Activated gamma-delta T cell treated with Interleukin-2 at 50 U/mL for 16 hours (primary cell): ENCODE measurements around the gene ACTA2.
"Not testable (repeated sequence)": the region's sequence is repeated elsewhere in the genome, so short reads cannot be mapped to it uniquely, and the experiment has no call there.

Experiments used
- DNase-seq: peaks from one replicate; pipeline ENCODE4 v3.0.0-alpha.2; 2020

ACTA2 gene

DNA sequence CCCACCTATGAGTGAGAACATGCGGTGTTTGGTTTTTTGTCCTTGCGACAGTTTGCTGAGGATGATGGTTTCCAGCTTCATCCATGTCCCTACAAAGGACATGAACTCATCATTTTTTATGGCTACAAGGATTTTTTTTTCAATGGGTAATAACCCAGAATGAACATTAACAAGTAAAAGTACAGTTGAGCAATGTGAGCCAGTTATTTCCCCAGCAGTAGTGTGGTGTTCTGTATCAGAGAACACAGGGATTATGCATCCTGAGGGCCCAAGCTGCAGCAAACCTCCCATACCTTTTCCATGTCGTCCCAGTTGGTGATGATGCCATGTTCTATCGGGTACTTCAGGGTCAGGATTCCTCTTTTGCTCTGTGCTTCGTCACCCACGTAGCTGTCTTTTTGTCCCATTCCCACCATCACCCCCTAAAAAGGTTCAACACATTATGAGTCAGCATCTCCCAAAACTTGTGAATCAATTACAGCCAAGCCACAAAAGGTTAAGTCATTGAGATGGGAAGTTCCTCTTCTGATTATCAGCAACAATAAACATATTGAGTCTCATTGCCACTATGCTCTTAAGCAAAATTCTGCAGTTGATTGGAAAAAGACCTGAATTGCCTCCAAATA lies 5.5 kb downstream of the ACTA2 start:
- no peak for DNase-seq

DNA sequence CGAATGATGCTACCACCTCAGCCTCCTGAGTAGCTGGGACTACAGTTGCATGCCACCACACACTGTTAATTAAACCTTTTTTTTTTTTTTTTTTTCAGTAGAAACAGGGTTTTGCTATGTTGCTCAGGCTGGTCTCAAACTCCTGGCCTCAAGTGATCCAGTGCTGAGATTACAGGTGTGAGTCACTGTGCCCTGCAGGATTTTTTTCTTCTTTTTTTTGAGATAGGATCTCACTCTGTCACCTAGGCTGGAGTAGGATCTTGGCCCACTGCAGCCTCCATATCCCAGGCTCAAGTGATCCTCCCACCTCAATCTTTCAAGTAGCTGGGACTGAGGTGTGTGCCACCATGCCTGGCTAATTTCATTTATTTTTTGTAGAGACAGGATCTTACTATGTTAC lies 6.4 kb downstream of the ACTA2 start:
- no peak for DNase-seq

DNA sequence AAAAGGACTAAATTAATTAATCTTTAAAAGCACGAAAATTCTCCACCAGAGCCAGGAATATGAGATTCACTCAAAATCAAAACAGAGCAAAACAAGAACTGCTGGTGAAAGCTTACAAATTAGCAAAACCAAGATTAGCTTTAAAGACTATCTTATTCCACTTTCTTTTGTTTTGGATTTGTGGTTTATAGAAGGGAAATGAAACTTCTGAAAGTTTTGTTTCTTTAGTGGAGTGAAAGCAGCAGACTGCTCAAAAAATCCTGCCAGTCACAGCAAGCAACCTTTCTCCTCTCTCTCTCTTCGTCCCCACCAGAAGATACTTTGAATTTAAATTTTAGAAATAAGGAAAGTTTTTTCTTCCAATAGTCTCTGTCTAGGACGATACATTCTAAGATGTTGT lies 7.8 kb downstream of the ACTA2 start:
- DNase-seq = no peak

DNA sequence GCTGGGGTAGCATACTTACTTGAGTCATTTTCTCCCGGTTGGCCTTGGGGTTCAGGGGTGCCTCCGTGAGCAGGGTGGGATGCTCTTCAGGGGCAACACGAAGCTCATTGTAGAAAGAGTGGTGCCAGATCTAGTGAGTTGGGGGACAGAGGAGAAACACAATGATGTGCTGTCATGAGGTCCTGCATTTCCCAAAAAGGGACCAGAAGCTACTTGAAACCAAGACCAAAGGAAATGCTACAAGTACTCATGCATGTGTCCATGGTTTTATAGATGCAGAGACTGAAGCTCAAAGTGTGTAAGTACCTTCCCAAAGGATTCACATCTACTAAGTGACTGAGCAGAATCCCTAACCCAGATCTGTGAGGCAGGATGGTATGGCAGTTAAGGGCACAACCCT lies 8.8 kb downstream of the ACTA2 start:
- DNase-seq = no peak

DNA sequence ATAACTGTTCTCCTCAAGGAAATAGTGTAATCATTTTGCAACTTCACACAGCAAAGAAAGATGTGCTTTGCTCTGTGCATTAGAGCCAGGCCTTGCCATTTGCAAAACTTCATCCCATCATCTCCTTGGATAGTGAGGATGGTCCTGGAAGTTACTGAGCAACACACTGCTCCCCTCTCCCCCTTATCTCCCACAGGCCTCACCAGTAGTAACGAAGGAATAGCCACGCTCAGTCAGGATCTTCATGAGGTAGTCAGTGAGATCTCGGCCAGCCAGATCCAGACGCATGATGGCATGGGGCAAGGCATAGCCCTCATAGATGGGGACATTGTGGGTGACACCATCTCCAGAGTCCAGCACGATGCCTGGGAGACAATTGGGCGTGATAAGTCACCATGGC lies 11.5 kb downstream of the ACTA2 start:
- DNase-seq = no peak

DNA sequence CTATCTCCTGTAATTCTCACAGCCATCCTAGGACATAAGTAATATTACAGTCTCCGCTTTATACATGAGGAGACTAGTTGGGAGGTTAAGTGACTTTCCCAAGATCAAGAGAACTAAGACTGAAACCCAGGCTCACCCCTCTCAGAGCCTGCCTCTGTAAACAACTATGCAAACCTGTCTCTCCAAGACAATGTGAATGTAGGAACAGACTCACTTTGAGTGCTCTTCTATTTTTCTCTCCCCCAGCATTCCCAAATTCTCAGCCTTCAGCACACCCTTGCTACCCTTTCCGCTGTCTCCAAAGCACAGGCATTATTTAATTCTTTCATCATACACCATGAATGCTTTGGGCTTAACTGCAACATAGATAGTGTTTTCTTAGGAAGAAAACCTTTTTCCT lies 13.6 kb downstream of the ACTA2 start:
- DNase-seq = no peak

DNA sequence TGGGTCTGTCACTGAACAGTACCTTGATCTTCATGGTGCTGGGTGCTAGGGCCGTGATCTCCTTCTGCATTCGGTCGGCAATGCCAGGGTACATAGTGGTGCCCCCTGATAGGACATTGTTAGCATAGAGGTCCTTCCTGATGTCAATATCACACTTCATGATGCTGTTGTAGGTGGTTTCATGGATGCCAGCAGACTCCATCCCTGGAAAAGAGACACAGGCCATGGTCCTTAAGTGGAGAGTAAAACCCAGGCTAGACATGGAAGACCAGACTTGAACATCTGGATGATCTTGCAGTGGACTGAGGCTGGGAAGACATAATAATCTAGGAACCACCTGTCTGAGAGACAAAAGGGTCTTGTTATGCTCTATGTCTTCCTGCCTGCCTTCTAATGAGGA lies 14.5 kb downstream of the ACTA2 start:
- no peak for DNase-seq

DNA sequence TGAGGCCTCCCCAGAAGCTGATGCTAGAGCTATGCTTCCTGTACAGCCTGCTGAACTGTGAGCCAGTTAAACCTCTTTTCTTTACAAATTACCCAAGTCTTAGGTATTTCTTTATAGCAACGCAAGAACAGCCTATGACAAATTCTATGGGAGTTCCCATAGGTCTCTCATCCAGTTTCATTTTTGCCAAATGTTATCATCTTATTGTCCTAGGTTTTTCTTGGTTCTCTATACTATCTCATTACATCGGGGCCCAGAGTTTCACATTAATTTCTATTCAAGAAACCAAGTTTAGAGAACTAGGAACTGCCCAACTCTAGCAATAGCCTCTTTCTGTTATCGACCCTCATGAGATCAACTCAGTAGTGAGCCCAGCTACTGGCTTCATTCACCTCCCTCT lies 15.9 kb downstream of the ACTA2 start:
- DNase-seq = no peak

DNA sequence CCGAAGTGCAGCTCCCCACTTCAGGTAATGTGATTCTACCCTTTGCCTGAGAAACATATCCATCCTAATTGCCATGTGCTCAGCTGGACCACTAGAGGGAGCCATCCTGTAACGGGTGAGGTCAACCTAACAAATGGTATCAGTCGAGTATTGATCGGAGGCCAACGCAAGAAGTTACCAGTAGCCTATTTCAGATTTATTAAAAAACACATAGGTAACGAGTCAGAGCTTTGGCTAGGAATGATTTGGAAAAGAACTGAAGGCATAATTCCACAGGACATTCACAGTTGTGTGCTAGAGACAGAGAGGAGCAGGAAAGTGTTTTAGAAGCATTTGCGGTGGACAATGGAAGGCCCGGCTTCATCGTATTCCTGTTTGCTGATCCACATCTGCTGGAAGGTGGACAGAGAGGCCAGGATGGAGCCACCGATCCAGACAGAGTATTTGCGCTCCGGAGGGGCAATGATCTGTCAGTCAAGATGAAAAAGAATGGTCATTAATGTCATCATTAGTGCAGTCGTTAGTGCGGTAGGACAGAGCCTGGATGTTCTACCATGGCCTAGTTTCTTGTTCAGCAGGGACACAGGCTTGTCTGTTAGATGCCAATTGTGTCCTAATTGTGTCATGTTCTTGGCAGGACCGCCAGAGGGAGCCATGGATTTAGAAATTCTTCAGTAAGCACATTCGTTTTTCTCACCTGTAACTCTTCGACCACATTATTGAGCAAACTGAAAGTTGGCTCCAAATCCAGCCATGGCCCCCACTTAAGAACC lies 17.5 kb downstream of the ACTA2 start:
- peak; percentile 71 for DNase-seq

DNA sequence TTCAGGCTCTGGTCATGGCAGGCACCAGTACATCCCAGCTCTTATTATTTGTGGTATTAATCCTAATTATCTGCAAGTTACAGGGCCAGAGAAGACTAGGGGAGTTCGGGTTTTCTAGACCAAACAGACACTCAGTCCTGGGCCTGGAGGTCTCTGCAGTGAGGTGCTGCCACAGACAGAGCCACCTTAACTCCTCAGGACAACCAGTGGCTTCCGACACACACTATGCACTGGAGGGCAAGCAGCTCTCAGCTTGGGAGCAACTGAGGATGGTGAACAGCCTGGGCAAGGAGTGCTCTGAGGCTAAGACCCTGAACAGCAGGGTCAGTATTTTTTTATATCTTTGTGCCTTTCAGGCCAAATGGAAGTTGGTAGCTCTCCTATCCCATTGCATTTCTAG lies 19.0 kb downstream of the ACTA2 start:
- DNase-seq = no peak

DNA sequence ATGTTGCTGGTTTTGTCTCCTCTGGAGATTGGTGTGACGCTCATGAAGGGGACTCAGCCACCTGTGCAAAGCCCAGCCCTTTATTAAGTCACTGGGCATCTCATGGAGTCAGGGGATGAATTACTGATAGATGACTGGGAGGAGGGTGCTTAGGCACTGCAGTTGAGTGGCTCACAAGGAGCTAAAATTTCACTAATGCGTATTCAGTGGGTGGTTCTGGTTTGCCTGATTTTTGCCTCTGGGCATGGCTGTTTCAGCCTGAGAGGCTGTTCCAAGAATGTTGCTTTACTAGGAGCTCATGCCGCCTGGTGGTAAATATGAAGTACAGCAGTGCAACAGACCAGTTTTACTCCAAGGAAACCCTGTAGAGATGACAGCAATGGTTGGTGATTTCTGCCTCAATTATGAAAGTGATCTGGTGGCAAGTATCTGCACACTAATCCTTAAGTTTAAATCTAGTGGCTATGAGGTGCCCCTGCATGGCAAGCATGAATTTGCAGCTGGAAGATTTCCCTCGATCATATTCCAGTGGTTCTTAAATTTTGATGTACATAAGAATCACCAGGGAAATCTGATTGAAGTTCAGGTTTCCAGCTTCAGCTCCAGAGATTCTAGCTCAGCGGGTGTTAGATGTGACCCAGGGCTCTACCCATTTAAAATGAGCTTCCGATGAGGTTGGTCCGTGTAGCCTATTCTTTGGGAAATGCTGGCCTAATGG lies 19.9 kb downstream of the ACTA2 start:
- peak; percentile 22 for DNase-seq

DNA sequence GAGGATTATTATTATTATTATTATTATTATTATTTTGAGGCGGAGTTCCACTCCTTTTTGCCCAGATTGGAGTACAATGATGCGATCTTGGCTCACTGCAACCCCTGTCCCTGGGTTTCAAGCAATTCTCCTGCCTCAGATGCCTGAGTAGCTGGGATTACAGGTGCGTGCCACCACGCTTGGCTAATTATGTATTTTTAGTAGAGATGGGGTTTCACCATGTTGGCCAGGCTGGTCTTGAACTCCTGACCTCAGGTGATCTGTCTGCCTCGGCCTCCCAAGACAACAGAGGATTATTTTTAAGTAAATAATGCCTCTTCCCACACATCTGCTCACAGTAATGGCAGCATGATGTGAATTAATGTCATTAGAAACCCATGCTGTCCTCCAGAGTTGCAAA lies 20.5 kb downstream of the ACTA2 start:
- DNase-seq = not testable (repeated sequence)

DNA sequence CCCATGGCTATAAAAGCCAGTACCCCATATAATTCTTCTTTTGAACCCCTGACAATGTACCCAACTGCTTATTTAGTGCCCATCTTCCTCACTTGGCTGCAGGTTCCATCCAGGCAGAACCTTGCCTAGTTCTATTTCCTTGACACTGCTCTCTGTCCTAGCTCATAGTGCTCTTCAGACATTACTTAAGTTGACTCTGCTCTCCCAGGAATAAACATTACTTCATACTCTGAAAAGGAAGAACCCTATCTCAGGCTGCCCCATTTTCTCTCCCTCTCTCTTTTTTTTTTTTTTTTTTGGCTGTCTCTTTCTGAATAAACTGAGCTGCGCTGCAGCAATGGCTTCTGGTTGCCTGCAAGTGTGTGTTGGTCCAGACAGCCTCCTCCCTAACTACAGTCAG lies 21.0 kb downstream of the ACTA2 start:
- no peak for DNase-seq

DNA sequence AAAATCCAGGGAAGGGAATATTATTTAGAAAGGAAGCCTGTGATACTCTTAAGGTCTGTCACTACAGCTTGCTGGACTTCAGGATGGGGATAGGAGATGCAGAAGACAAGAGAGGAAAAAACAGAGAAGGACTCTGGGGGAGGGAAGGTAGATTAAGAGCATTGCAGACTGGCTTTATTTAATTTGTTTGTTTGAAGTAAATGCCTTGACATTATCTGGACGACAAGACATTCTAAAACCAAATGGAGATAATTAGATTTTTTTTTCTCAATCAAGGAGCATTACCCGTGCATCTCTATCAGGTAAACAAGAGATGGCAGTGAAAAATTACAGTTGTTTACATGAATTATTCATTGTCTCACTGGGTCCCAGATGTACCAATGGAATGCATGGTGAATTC lies 24.3 kb downstream of the ACTA2 start:
- no peak for DNase-seq

DNA sequence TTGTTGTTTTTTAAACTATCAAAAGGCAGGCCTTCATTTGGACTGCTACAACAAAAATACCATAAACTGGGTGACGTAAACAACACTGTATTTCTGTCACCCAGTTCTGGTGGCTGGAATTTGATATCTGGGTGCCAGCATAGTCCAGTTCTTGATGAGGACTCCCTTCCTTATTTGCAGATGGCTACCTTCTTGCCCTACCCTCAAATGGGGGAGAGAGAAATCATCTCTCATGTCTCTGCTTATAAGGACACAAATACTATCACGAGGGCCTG lies 25.2 kb downstream of the ACTA2 start:
- no peak for DNase-seq

DNA sequence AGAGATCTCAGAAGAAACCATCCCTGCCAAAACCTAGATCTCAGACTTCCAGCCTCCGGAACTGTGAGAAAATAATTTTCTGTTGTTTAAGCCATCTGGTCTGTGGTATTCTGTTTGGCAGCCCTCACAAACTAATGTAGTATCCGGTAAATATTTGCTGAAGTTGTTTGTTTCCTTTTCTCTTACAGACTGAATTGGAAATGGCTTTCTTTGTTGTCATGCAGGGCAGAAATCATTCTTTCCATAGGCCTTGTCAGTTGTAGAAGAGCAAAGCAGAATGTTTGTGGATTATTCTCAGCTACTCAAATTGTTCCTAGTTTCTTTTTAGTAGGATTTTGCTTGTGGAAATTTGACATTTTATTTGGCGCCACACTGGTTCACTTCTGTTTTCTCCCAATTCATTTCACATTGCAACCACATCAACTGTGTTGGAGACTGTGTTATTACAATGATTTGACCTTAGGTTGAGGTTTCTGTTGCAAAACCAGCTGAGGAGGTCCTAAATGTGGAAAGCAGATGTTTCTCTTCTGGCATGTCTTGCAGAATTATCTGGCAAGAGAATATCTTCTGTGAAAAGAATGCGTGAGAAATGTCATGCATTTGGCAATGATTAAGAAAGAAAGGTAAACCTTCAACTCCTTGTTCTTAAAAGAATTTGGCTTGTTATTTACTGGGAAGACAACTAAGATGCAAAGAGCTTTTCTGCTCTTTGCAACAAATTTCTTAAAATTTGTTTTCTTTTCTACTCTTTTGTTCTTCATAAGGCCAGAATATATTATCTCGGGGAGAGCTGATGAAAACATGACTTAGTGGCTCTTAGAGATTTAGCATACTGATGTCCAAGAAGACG lies 25.8 kb downstream of the ACTA2 start:
- no peak for DNase-seq

DNA sequence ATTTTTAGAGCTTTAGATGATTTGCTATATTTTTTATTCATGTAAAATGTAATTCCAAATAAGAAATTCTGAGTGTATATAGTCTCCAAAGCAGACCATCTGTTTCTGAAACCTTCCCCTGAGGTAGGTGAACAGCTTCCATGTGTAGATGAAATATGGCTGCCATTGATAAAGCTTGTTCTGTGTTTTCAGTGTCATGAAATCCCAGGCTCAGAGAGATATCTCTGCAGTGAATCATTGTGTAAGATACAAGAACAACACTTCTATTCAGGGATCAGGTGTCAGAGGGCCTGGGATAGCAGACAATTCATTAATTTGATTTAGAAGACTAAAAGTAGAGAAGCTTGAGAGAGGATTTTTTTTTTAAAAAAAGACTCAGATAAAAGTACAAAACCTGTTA lies 29.1 kb downstream of the ACTA2 start:
- no peak for DNase-seq

DNA sequence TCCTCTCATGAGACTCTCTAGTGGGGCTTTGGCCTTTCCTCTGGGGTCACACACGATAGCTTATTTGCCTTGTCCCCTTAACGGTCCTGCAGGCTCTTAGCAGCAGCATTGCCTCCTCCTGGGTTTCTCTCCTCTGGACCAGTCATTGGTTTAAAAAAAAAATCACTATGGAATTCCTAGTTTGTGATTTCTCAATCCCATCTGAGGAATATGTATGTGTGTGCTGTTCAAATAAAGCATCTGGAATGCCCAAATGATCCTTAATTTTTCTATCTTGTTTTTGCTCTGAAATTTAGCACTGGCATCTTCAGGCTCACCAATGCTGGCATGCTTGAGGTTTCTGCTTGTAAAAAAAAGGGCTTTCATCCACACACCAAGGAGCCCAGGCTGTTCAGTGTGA lies 30.5 kb downstream of the ACTA2 start:
- DNase-seq = no peak

DNA sequence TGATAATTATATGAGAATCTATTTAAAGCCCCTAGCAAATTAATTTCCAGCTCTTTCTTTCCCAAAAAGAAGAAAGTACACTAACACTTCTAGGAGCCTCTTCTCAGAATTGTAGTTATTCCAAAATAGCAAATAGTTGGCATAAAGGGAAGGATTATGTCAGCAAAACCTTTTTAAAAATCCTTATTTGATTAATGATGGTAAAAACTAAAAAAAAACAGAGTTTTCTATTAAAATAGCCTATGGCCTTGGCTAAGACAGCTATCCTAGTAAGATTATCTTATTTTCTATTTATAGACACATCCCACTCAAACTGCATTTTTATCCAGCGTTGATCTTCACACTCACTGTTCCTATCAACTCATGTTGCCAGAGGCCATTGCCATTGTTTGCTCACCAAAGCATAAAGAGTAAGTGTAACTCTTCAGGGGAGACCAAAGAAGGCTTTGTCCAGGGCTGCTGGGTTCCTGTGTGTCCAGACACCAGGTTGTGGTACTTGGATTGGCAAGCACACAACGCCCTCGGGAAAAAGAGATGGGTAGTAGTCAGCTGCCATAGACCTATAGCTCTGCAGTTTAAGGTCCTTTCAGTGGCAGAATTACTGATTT lies 31.5 kb downstream of the ACTA2 start:
- no peak for DNase-seq

DNA sequence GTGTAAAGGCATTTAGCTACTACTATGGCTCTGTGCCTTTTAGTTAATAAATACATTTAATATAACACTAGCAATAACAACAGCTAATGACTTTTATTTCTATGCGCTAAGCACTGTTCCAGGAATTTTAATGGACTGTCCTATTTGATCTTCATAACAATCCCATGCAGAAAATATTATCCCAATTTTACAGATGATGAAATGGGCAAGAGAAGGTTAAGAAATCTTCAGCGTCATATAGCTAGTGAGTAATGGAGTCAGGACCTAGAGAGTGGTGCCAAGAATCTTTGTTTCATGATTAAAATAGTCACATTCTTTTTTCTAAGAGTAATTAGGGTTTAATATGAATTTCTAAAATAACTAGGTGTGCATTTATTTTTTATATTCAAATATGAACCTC lies 32.4 kb downstream of the ACTA2 start:
- no peak for DNase-seq

DNA sequence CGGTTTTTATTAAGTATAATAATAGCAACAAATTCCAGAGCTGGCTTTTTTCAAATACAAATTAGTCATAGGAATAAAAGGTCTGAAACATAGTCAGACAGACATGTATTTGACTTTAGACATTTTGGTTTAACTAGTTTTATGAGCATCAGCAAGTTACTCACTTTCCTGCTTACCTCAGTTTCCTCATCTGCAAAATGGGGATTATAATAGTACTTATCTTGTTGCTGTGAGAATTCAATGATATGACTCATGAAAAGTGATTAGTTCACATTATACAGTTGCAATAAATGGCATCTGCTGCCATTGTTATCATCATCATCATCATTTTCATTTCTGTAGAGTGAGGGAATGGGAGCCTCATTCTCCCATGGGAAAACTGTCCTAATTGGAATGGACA lies 33.5 kb downstream of the ACTA2 start:
- DNase-seq = no peak

DNA sequence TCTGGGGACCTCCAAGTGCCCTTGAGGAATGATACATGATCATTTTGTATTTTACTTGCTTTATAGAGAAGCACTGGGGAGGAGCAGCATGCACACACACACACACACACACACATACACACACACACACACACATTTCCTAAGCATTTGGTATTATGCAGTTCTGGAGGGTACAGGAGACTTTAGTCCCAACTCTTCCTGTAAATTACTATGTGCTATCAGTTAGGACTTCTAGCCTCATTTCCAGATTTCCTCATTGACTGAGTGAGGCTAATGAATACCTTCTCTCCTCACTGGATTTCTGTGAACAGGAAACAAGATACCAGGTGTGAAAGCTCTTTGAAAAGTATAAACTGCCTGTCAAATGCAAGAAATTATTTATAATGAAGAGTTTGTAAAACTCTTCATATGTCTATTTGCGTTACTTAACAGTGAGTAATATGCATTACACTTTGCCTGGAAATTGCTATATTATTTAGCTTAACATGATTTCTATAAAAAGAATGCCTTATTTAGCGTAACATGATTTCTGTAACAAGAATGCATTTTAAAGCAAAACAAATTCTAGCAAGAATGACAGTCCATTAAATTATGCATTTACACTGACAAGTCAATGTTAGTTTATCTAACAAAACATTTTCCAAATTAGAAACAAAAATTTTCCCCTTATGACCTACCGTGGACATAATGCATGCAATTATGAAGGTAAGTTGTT lies 34.2 kb downstream of the ACTA2 start:
- no peak for DNase-seq

DNA sequence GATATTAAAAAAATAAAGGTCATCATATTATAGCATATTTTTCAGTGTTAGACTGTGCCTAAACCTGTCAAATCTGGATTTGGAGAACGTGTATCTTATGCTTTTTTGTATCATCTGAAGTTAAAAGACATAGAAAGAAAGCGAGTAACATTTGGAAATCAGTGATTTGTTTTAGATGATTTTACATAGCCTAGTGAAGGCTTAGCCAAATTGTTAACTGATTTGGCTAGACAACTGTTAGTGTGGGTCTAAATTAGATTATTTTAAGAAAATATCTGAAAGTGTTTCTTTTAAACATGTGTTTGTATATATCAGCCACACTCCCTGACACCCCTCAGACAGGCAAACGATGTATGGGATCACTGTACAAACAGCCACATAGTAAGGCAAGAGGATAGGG lies 35.6 kb downstream of the ACTA2 start:
- no peak for DNase-seq
